Measurements from ENCODE around the gene ZNF557.

ZNF557 gene

GRCh38 chr19:7076151-7076550 lies 6.6 kb downstream of the ZNF557 start:
- no peak for DNase-seq

GRCh38 chr19:7078008-7078407 lies 8.5 kb downstream of the ZNF557 start:
- DNase-seq = no peak

- DNase-seq = no peak
Measured at GRCh38 chr19:7083076-7083956, 13.8 kb downstream of the ZNF557 start.

GRCh38 chr19:7088999-7089398 lies 19.5 kb downstream of the ZNF557 start:
- no peak for DNase-seq

GRCh38 chr19:7098096-7098495 lies 28.6 kb downstream of the ZNF557 start:
- no peak for DNase-seq

- DNase-seq = peak; percentile 92
Measured at GRCh38 chr19:7098701-7099596, 29.4 kb downstream of the ZNF557 start.

- peak; percentile 83 for DNase-seq
Measured at GRCh38 chr19:7099597-7099921, 30.1 kb downstream of the ZNF557 start.

GRCh38 chr19:7101498-7102253 lies 32.2 kb downstream of the ZNF557 start:
- no peak for DNase-seq

- no peak for DNase-seq
Measured at GRCh38 chr19:7104747-7105447, 35.4 kb downstream of the ZNF557 start.

GRCh38 chr19:7106711-7107657 lies 37.5 kb downstream of the ZNF557 start:
- DNase-seq = no peak

GRCh38 chr19:7109678-7110289 lies 40.3 kb downstream of the ZNF557 start:
- DNase-seq = no peak

- DNase-seq = no peak
Measured at GRCh38 chr19:7112675-7113074, 43.2 kb downstream of the ZNF557 start.

- no peak for DNase-seq
Measured at GRCh38 chr19:7113233-7113632, 43.7 kb downstream of the ZNF557 start.

- no peak for DNase-seq
Measured at GRCh38 chr19:7115721-7116120, 46.2 kb downstream of the ZNF557 start.

- DNase-seq = no peak
Measured at GRCh38 chr19:7117248-7117647, 47.7 kb downstream of the ZNF557 start.

GRCh38 chr19:7119582-7119981 lies 50.1 kb downstream of the ZNF557 start:
- no peak for DNase-seq

GRCh38 chr19:7120499-7120898 lies 51.0 kb downstream of the ZNF557 start:
- DNase-seq = no peak

- no peak for DNase-seq
Measured at GRCh38 chr19:7122701-7123100, 53.2 kb downstream of the ZNF557 start.

GRCh38 chr19:7124782-7125181 lies 55.3 kb downstream of the ZNF557 start:
- no peak for DNase-seq

- DNase-seq = no peak
Measured at GRCh38 chr19:7125221-7125620, 55.7 kb downstream of the ZNF557 start.

GRCh38 chr19:7126132-7126531 lies 56.6 kb downstream of the ZNF557 start:
- no peak for DNase-seq
